Neural cell (in vitro differentiated cells): Measurements from ENCODE around the gene TBC1D19. TPM values are rescaled to one million over a fixed set of nuclear protein-coding genes. Genes with fewer than 3 reads are reported as not detected.

ENCODE experiments used
- H2AFZ ChIP-seq: fragments of 200-600, 300-800 bp; sonication (generic), shearing (Covaris generic); 2 replicates; pipeline ENCODE4 v1.6.0; 2014; ENCODE audit warnings: low read depth, mild to moderate bottlenecking, antibody characterized with exemption, low read length, moderate library complexity
- H3F3A ChIP-seq: fragments of 200-600 bp; shearing (Covaris generic); 2 replicates; pipeline ENCODE4 v1.6.1; 2016; ENCODE audit warnings: mild to moderate bottlenecking, moderate library complexity, mixed read lengths, antibody characterized with exemption, low read length; ENCODE audit not compliant: insufficient read depth, poor library complexity, severe bottlenecking
- H3K27ac ChIP-seq: fragments of 200-600, 300-800 bp; sonication (generic), shearing (Covaris generic); 2 replicates; pipeline ENCODE4 v1.5.1; 2014; ENCODE audit warnings: mild to moderate bottlenecking, low read length, moderate library complexity
- H3K27me3 ChIP-seq: fragments of 300-800, 200-600 bp; sonication (generic), shearing (Covaris generic); 2 replicates; pipeline ENCODE4 v1.6.0; 2014; ENCODE audit warnings: mild to moderate bottlenecking, low read depth, low read length, moderate library complexity; ENCODE audit not compliant: insufficient read depth
- H3K36me3 ChIP-seq: fragments of 300-800, 200-600 bp; sonication (generic), shearing (Covaris generic); 2 replicates; pipeline ENCODE4 v1.5.1; 2014; ENCODE audit warnings: mild to moderate bottlenecking, antibody characterized with exemption, low read length, moderate library complexity; ENCODE audit not compliant: insufficient read depth
- H3K4me2 ChIP-seq: fragments of 300-800, 200-600 bp; sonication (generic), shearing (Covaris generic); 2 replicates; pipeline ENCODE4 v1.6.0; 2014; ENCODE audit warnings: mild to moderate bottlenecking, low read length
- H3K4me3 ChIP-seq: fragments of 300-800, 200-600 bp; sonication (generic), shearing (Covaris generic); 2 replicates; pipeline ENCODE4 v1.5.1; 2014; ENCODE audit warnings: mild to moderate bottlenecking, low read length, moderate library complexity
- H3K79me2 ChIP-seq: fragments of 200-600 bp; shearing (Covaris generic); replicated peaks from 2 replicates; pipeline ENCODE4 v1.6.0; 2014; ENCODE audit warnings: mild to moderate bottlenecking, low read length, moderate library complexity; ENCODE audit not compliant: insufficient read depth
- H3K9ac ChIP-seq: fragments of 300-800, 200-600 bp; sonication (generic), shearing (Covaris generic); 2 replicates; pipeline ENCODE4 v1.6.1; 2016; ENCODE audit warnings: mild to moderate bottlenecking, low read length, mixed read lengths
- H3K9me2 ChIP-seq: fragments of 200-600 bp; shearing (Covaris generic); 2 replicates; pipeline ENCODE4 v1.6.1; 2016; ENCODE audit warnings: mild to moderate bottlenecking, low read length, mixed read lengths; ENCODE audit not compliant: insufficient read depth
- H3K9me3 ChIP-seq: fragments of 200-600, 300-800 bp; sonication (generic), shearing (Covaris generic); 2 replicates; pipeline ENCODE4 v1.6.1; 2016; ENCODE audit warnings: mild to moderate bottlenecking, mixed run types, low read length, moderate library complexity, mixed read lengths
- H4K20me1 ChIP-seq: fragments of 200-600 bp; shearing (Covaris generic); 2 replicates; pipeline ENCODE4 v1.6.1; 2016; ENCODE audit warnings: mild to moderate bottlenecking, mixed run types; ENCODE audit not compliant: insufficient read depth
- CTCF ChIP-seq: fragments of 450-650 bp; IDR thresholded peaks from 2 replicates; pipeline ENCODE4 v1.5.1; 2014; ENCODE audit warnings: antibody characterized with exemption, mild to moderate bottlenecking, moderate library complexity; ENCODE audit not compliant: poor library complexity, severe bottlenecking
- EP300 ChIP-seq: fragments of 450-650 bp; conservative IDR thresholded peaks from 2 replicates; pipeline ENCODE4 v1.6.1; 2014; ENCODE audit warnings: antibody characterized with exemption, mild to moderate bottlenecking, moderate library complexity; ENCODE audit not compliant: poor library complexity, severe bottlenecking
- EZH2 ChIP-seq: fragments of 200-600, 300-800 bp; shearing (Covaris generic), sonication (generic); IDR thresholded peaks from 2 replicates; pipeline ENCODE4 v1.6.1; 2014; ENCODE audit warnings: antibody characterized with exemption, low read length, borderline replicate concordance, mild to moderate bottlenecking; ENCODE audit not compliant: insufficient read depth, poor library complexity, severe bottlenecking
- MXI1 ChIP-seq: fragments of 450-650 bp; conservative IDR thresholded peaks from 2 replicates; pipeline ENCODE4 v1.6.1; 2014; ENCODE audit warnings: antibody characterized with exemption, mild to moderate bottlenecking; ENCODE audit not compliant: poor library complexity, severe bottlenecking
- POLR2AphosphoS5 ChIP-seq: IDR thresholded peaks from 2 replicates; pipeline ENCODE4 v1.6.1; 2012
- RAD21 ChIP-seq: fragments of 450-650 bp; conservative IDR thresholded peaks from 2 replicates; pipeline ENCODE4 v1.6.1; 2014; ENCODE audit warnings: antibody characterized with exemption, mild to moderate bottlenecking, moderate library complexity
- REST ChIP-seq: IDR thresholded peaks from 2 replicates; pipeline ENCODE4 v1.6.1; 2012; ENCODE audit warnings: borderline replicate concordance
- SMC3 ChIP-seq: fragments of 450-650 bp; conservative IDR thresholded peaks from 2 replicates; pipeline ENCODE4 v1.6.1; 2014; ENCODE audit warnings: antibody characterized with exemption, mild to moderate bottlenecking, moderate library complexity; ENCODE audit not compliant: poor library complexity
- TAF1 ChIP-seq: IDR thresholded peaks from 2 replicates; pipeline ENCODE4 v1.6.1; 2012; ENCODE audit warnings: low read depth
- polyA plus RNA-seq: library from polyadenylated mRNA; depleted of rRNA; stranded (reverse); fragments of >200 nt; gene quantifications from 2 replicates; pipeline ENCODE4 v1.2.3, GENCODE V29; 2014

TBC1D19 gene
- polyA plus RNA-seq, 1 donor from 2014 or later: 23.1 TPM

GRCh38 chr4:26746802-26747213 lies 162.9 kb downstream of the TBC1D19 start:
- H3K27ac ChIP-seq: no peak overlapping the region
- no peaks in the 10 kb centered on the region for H3K27me3 ChIP-seq
- no peaks in the 10 kb centered on the region for H4K20me1 ChIP-seq
- no peak overlapping the region for H2AFZ ChIP-seq
- H3K9me2 ChIP-seq: no peaks in the 10 kb centered on the region
- H3K9ac ChIP-seq: no peak overlapping the region
- no peak overlapping the region for H3K4me3 ChIP-seq
- no peaks in the 10 kb centered on the region for H3K9me3 ChIP-seq
- H3F3A ChIP-seq: no peaks in the 10 kb centered on the region
- no peak overlapping the region for H3K4me2 ChIP-seq
- peaks cover 10% of the 10 kb centered on the region for H3K36me3 ChIP-seq
- TF ChIP-seq REST (no peak), EZH2 (no peak), TAF1 (no peak), EP300 (no peak), SMC3 (no peak), CTCF (no peak), RAD21 (no peak), POLR2AphosphoS5 (no peak), MXI1 (no peak)
- no peaks in the 10 kb centered on the region for H3K79me2 ChIP-seq

GRCh38 chr4:26748811-26749210 lies 164.9 kb downstream of the TBC1D19 start:
- Histone ChIP-seq H3K4me2 (no peak overlapping the region), H3K4me3 (no peak overlapping the region), H3K27me3 (no peaks in the 10 kb centered on the region), H3K9me2 (no peaks in the 10 kb centered on the region), H3K36me3 (peaks cover 7% of the 10 kb centered on the region), H3K79me2 (no peaks in the 10 kb centered on the region), H3K9ac (no peak overlapping the region), H2AFZ (no peak overlapping the region), H3F3A (no peaks in the 10 kb centered on the region), H4K20me1 (no peaks in the 10 kb centered on the region), H3K27ac (no peak overlapping the region), H3K9me3 (no peaks in the 10 kb centered on the region)
- TF ChIP-seq SMC3 (no peak), EZH2 (no peak), REST (no peak), TAF1 (no peak), POLR2AphosphoS5 (no peak), RAD21 (no peak), MXI1 (no peak), CTCF (no peak), EP300 (no peak)
